Neural progenitor cell (in vitro differentiated cells): ENCODE data around the gene DACT1. TPM values are rescaled to one million over a fixed set of nuclear protein-coding genes. Genes with fewer than 3 reads are reported as not detected.

ENCODE experiments used
- DNase-seq: peaks from one replicate; pipeline ENCODE4 v3.0.0-alpha.2; 2016; ENCODE audit warnings: low spot score
- H2AFZ ChIP-seq: fragments of 200-600 bp; sonication (generic); replicated peaks from 2 replicates; pipeline ENCODE4 v1.6.1; 2016; ENCODE audit warnings: antibody characterized with exemption
- H3F3A ChIP-seq: fragments of 200-600 bp; sonication (generic); 2 replicates; pipeline ENCODE4 v1.6.1; 2016; ENCODE audit warnings: antibody characterized with exemption, low read depth
- H3K27ac ChIP-seq: fragments of 200-600 bp; sonication (generic); 2 replicates; pipeline ENCODE4 v1.5.1; 2016; ENCODE audit warnings: mild to moderate bottlenecking
- H3K27me3 ChIP-seq: fragments of 200-600 bp; sonication (generic); 2 replicates; pipeline ENCODE4 v1.6.1; 2016; ENCODE audit warnings: mild to moderate bottlenecking, moderate library complexity
- H3K36me3 ChIP-seq: fragments of 200-600 bp; sonication (generic); 2 replicates; pipeline ENCODE4 v1.5.1; 2016
- H3K4me1 ChIP-seq: fragments of 200-600 bp; sonication (generic); 2 replicates; pipeline ENCODE4 v1.6.1; 2016; ENCODE audit warnings: mixed run types
- H3K4me2 ChIP-seq: fragments of 200-600 bp; sonication (generic); 2 replicates; pipeline ENCODE4 v1.6.1; 2016
- H3K4me3 ChIP-seq: fragments of 200-600 bp; sonication (generic); 2 replicates; pipeline ENCODE4 v1.5.1; 2016
- H3K79me2 ChIP-seq: fragments of 200-600 bp; sonication (generic); 2 replicates; pipeline ENCODE4 v1.6.1; 2016; ENCODE audit warnings: low read depth
- H3K9ac ChIP-seq: fragments of 200-600 bp; sonication (generic); 2 replicates; pipeline ENCODE4 v1.6.1; 2016
- H3K9me3 ChIP-seq: fragments of 200-600 bp; sonication (generic); 2 replicates; pipeline ENCODE4 v1.5.1; 2016; ENCODE audit warnings: low read depth
- H4K20me1 ChIP-seq: fragments of 200-600 bp; sonication (generic); 2 replicates; pipeline ENCODE4 v1.6.1; 2016; ENCODE audit warnings: low read depth
- H3K27ac Mint-ChIP-seq: 3 replicates; pipeline ENCODE4 v1.8.0; 2021; ENCODE audit warnings: mixed read lengths
- H3K27me3 Mint-ChIP-seq: 2 replicates; pipeline ENCODE4 v1.8.0; 2022; ENCODE audit warnings: low read depth, mild to moderate bottlenecking, inconsistent platforms, moderate library complexity, mixed read lengths; ENCODE audit not compliant: insufficient read depth
- H3K36me3 Mint-ChIP-seq: 3 replicates; pipeline ENCODE4 v1.8.0; 2021; ENCODE audit warnings: mixed read lengths
- H3K4me1 Mint-ChIP-seq: 3 replicates; pipeline ENCODE4 v1.8.0; 2021; ENCODE audit warnings: mixed read lengths
- H3K4me3 Mint-ChIP-seq: 3 replicates; pipeline ENCODE4 v1.8.0; 2021; ENCODE audit warnings: mild to moderate bottlenecking, moderate library complexity, mixed read lengths
- H3K9me3 Mint-ChIP-seq: 3 replicates; pipeline ENCODE4 v1.8.0; 2020; ENCODE audit warnings: mixed read lengths
- CTCF ChIP-seq: fragments of 200-600 bp; sonication (generic); IDR thresholded peaks from 2 replicates; pipeline ENCODE4 v1.5.1; 2017; ENCODE audit warnings: antibody characterized with exemption, mild to moderate bottlenecking
- EZH2 ChIP-seq: fragments of 200-600 bp; sonication (generic); IDR thresholded peaks from 2 replicates; pipeline ENCODE4 v1.6.1; 2017; ENCODE audit warnings: antibody characterized with exemption, mild to moderate bottlenecking, moderate library complexity
- EZH2phosphoT487 ChIP-seq: fragments of 200-600 bp; sonication (generic); IDR thresholded peaks from 2 replicates; pipeline ENCODE4 v1.6.1; 2017; ENCODE audit warnings: antibody characterized with exemption
- total RNA-seq: library from RNA; depleted of rRNA; stranded (reverse); fragments of >200 nt; gene quantifications from 2 replicates; pipeline ENCODE4 v1.2.3, GENCODE V29; 2015; ENCODE audit warnings: low replicate concordance

The DACT1 gene
- total RNA-seq, 1 donor from 2014 or later: 3.4 TPM

GRCh38 chr14:58663494-58664111 lies 25.8 kb downstream of the DACT1 start:
- H3K27me3 ChIP-seq: no peaks in the 10 kb centered on the region
- H3K36me3 ChIP-seq: no peaks in the 10 kb centered on the region
- DNase-seq: no peak
- H3K9ac ChIP-seq: no peak overlapping the region
- peaks cover 4% of the 10 kb centered on the region for H3K27me3 Mint-ChIP-seq
- H4K20me1 ChIP-seq: no peaks in the 10 kb centered on the region
- H3K4me3 Mint-ChIP-seq: no peak overlapping the region
- H3K4me2 ChIP-seq: no peak overlapping the region
- no peak overlapping the region for H2AFZ ChIP-seq
- no peak for TF ChIP-seq CTCF
- TF ChIP-seq EZH2phosphoT487: no peak
- no peak for TF ChIP-seq EZH2
- no peaks in the 10 kb centered on the region for H3K79me2 ChIP-seq
- H3K4me1 Mint-ChIP-seq: peaks cover 14% of the 10 kb centered on the region
- H3K4me3 ChIP-seq: no peak overlapping the region
- no peak overlapping the region for H3K27ac ChIP-seq
- no peaks in the 10 kb centered on the region for H3K9me3 Mint-ChIP-seq
- no peaks in the 10 kb centered on the region for H3K36me3 Mint-ChIP-seq
- H3K4me1 ChIP-seq: no peaks in the 10 kb centered on the region
- no peak overlapping the region for H3K27ac Mint-ChIP-seq
- no peaks in the 10 kb centered on the region for H3F3A ChIP-seq
- no peaks in the 10 kb centered on the region for H3K9me3 ChIP-seq

- Histone ChIP-seq H3K79me2 (no peaks in the 10 kb centered on the region), H3K9ac (no peak overlapping the region), H3K4me3 (no peak overlapping the region), H3K4me1 (no peaks in the 10 kb centered on the region), H3K27me3 (no peaks in the 10 kb centered on the region), H3K4me2 (no peak overlapping the region), H3K36me3 (no peaks in the 10 kb centered on the region), H3K27ac (no peak overlapping the region), H3K9me3 (no peaks in the 10 kb centered on the region), H2AFZ (no peak overlapping the region), H4K20me1 (no peaks in the 10 kb centered on the region), H3F3A (no peaks in the 10 kb centered on the region)
- no peak for TF ChIP-seq EZH2
- no peak for TF ChIP-seq CTCF
- no peak for TF ChIP-seq EZH2phosphoT487
- peaks cover 22% of the 10 kb centered on the region for H3K4me1 Mint-ChIP-seq
- H3K36me3 Mint-ChIP-seq: no peaks in the 10 kb centered on the region
- no peaks in the 10 kb centered on the region for H3K27me3 Mint-ChIP-seq
- DNase-seq: no peak
- no peak overlapping the region for H3K27ac Mint-ChIP-seq
- H3K9me3 Mint-ChIP-seq: no peaks in the 10 kb centered on the region
- H3K4me3 Mint-ChIP-seq: no peak overlapping the region
Measured at GRCh38 chr14:58665773-58666500, 28.2 kb downstream of the DACT1 start.

GRCh38 chr14:58666737-58667136 lies 29.0 kb downstream of the DACT1 start:
- DNase-seq: no peak
- no peaks in the 10 kb centered on the region for H3F3A ChIP-seq
- TF ChIP-seq EZH2phosphoT487 (no peak), EZH2 (no peak), CTCF (no peak)

More at GRCh38 chr14:58666737-58667136, 29.0 kb downstream of the DACT1 start:
- H3K79me2 ChIP-seq: no peaks in the 10 kb centered on the region
- H3K27me3 ChIP-seq: no peaks in the 10 kb centered on the region
- H2AFZ ChIP-seq: no peak overlapping the region
- no peak overlapping the region for H3K27ac Mint-ChIP-seq
- no peak overlapping the region for H3K4me2 ChIP-seq
- no peak overlapping the region for H3K4me3 Mint-ChIP-seq
- H3K4me1 ChIP-seq: no peaks in the 10 kb centered on the region
- H3K4me3 ChIP-seq: no peak overlapping the region
- H3K9me3 ChIP-seq: no peaks in the 10 kb centered on the region
- H3K27me3 Mint-ChIP-seq: no peaks in the 10 kb centered on the region
- H3K9me3 Mint-ChIP-seq: no peaks in the 10 kb centered on the region
- no peaks in the 10 kb centered on the region for H4K20me1 ChIP-seq
- no peak overlapping the region for H3K9ac ChIP-seq
- peaks cover 22% of the 10 kb centered on the region for H3K4me1 Mint-ChIP-seq
- H3K36me3 ChIP-seq: no peaks in the 10 kb centered on the region
- no peak overlapping the region for H3K27ac ChIP-seq
- no peaks in the 10 kb centered on the region for H3K36me3 Mint-ChIP-seq
